Type B pancreatic cell (in vitro differentiated cells): ENCODE data around the gene PKNOX2. TPM values are rescaled to one million over a fixed set of nuclear protein-coding genes. Genes with fewer than 3 reads are reported as not detected.

Experiments used
- DNase-seq: peaks from one replicate; pipeline ENCODE4 v3.0.0; 2021; ENCODE audit warnings: mixed read lengths; ENCODE audit not compliant: unreplicated experiment; ENCODE audit errors: extremely low spot score
- H3K27ac Mint-ChIP-seq: 2 replicates; pipeline ENCODE4 v1.8.0; 2021; ENCODE audit warnings: mild to moderate bottlenecking, mixed read lengths
- H3K27me3 Mint-ChIP-seq: 2 replicates; pipeline ENCODE4 v1.8.0; 2021; ENCODE audit warnings: mixed read lengths
- H3K36me3 Mint-ChIP-seq: 2 replicates; pipeline ENCODE4 v1.8.0; 2021; ENCODE audit warnings: mixed read lengths
- H3K4me1 Mint-ChIP-seq: one replicate; pipeline ENCODE4 v1.8.0; 2021; ENCODE audit warnings: mixed read lengths; ENCODE audit not compliant: unreplicated experiment
- H3K4me3 Mint-ChIP-seq: 2 replicates; pipeline ENCODE4 v1.8.0; 2021; ENCODE audit warnings: mild to moderate bottlenecking, mixed read lengths
- H3K9me3 Mint-ChIP-seq: 2 replicates; pipeline ENCODE4 v1.8.0; 2021; ENCODE audit warnings: mixed read lengths
- total RNA-seq: library from RNA; stranded (reverse); gene quantifications from 2 replicates; pipeline ENCODE4 v1.2.1, GENCODE V29; 2021; ENCODE audit warnings: low replicate concordance
- TF ChIP-seq, protein P1 (sequence below): fragments of 200-600 bp; sonication (generic); conservative IDR thresholded peaks from 2 replicates; pipeline ENCODE4 v1.5.0; 2021; ENCODE audit warnings: antibody characterized with exemption, mild to moderate bottlenecking

PKNOX2 gene
- total RNA-seq, 1 donor from 2014 or later, result 15.3 TPM

DNA sequence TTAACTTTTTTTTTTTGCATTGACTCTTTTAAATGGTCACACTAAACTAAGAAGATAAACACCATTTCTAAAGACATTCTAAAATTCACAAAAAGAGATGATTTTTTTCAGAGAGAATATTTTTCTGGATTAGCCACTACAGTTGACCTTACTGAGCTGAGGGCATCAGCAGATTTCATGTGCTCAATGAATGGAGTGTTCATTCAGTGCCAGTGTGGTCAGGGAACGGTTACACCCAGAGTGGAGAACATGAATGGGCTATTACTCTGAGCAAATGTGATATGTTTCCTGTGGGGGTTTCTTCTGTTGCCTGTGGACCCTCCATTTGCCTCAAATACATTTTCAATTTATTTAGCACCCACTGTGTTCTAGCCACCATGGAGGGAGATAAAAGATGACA, 19.1 kb downstream of the PKNOX2 start:
- Mint-ChIP-seq H3K9me3 (peaks cover 9% of the 10 kb centered on the region), H3K36me3 (peaks cover 12% of the 10 kb centered on the region), H3K27ac (no peak overlapping the region)

DNA sequence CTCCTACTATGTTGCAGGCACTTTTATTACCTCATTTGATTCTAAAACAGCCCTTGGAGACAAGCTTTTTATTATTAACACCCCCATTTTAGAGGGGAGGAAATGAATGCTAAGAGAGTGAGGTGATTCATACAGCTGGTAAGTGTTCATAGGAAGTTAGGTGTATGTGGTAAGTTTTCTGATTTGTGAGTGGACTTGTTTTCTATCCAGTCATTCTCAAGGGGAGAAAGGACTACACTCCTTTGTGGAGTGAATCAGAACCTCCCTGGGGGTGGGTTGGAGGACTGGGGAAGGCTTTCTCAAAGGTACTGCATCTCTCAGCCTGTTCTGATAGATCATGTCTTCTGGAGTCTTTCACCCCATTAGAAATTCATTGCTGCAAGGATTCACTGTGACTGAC, 23.5 kb downstream of the PKNOX2 start:
- Mint-ChIP-seq H3K4me1 (peaks cover 13% of the 10 kb centered on the region), H3K27me3 (peaks cover 30% of the 10 kb centered on the region), H3K36me3 (peaks cover 8% of the 10 kb centered on the region), H3K9me3 (peaks cover 5% of the 10 kb centered on the region), H3K27ac (no peak overlapping the region), H3K4me3 (no peak overlapping the region)
- DNase-seq, result no peak
- TF ChIP-seq, protein P1, sequence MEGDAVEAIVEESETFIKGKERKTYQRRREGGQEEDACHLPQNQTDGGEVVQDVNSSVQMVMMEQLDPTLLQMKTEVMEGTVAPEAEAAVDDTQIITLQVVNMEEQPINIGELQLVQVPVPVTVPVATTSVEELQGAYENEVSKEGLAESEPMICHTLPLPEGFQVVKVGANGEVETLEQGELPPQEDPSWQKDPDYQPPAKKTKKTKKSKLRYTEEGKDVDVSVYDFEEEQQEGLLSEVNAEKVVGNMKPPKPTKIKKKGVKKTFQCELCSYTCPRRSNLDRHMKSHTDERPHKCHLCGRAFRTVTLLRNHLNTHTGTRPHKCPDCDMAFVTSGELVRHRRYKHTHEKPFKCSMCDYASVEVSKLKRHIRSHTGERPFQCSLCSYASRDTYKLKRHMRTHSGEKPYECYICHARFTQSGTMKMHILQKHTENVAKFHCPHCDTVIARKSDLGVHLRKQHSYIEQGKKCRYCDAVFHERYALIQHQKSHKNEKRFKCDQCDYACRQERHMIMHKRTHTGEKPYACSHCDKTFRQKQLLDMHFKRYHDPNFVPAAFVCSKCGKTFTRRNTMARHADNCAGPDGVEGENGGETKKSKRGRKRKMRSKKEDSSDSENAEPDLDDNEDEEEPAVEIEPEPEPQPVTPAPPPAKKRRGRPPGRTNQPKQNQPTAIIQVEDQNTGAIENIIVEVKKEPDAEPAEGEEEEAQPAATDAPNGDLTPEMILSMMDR, result no peak

More for the DNA sequence above, 19.1 kb downstream of the PKNOX2 start:
- TF ChIP-seq, protein P1, result no peak
- Mint-ChIP-seq H3K4me3 (no peak overlapping the region), H3K27me3 (peaks cover 25% of the 10 kb centered on the region), H3K4me1 (peaks cover 22% of the 10 kb centered on the region)
- DNase-seq, result no peak

DNA sequence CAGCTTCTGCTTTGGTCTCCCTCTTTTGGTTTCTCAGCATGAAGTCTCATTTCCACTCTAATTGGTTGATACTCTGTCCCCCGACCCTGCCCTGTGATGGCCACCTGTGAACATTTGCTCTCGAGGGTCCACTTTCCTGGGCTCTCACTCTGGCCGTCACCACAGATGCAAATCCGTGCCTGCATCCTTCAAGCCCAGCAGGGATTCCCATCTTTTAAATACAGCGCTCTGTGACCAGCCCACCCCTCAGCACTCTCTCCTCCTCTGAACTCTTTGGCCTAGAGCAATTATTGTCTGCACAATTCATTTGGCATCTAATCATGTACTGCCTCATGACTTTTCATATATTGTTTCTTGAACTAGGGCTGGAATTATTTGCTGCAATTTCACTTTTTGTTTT, 26.0 kb downstream of the PKNOX2 start:
- TF ChIP-seq, protein P1, result no peak
- Mint-ChIP-seq H3K27me3 (peaks cover 39% of the 10 kb centered on the region), H3K4me1 (peaks cover 15% of the 10 kb centered on the region), H3K9me3 (peaks cover 5% of the 10 kb centered on the region), H3K36me3 (peaks cover 15% of the 10 kb centered on the region), H3K4me3 (no peak overlapping the region), H3K27ac (no peak overlapping the region)
- no peak for DNase-seq

DNA sequence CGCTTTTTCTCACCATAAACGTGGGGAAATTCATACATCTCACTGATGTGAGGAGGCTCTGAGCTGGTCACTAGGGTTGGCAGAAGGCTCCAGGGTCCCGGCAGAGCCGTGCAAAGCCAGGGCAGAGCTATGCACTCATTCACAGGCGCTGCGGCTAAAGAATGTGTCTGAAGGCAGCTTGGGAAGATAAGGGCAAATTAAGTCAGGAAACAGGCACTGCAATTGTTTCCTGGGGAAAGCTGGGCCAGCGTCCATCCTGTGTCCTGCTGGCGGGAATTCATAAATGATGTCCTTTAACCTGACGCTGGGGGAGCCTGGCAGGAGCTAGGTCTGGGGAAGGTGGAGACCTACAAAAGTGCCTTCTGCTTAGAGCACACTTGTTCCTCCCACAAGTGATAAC, 27.6 kb downstream of the PKNOX2 start:
- H3K27ac Mint-ChIP-seq, result peak overlapping the region; percentile 1
- H3K4me1 Mint-ChIP-seq, result peaks cover 15% of the 10 kb centered on the region
- H3K4me3 Mint-ChIP-seq, result peak overlapping the region; percentile 8
- DNase-seq, result no peak
- H3K9me3 Mint-ChIP-seq, result no peaks in the 10 kb centered on the region
- H3K27me3 Mint-ChIP-seq, result peaks cover 39% of the 10 kb centered on the region
- peaks cover 7% of the 10 kb centered on the region for H3K36me3 Mint-ChIP-seq
- TF ChIP-seq, protein P1, result peak; percentile 21

DNA sequence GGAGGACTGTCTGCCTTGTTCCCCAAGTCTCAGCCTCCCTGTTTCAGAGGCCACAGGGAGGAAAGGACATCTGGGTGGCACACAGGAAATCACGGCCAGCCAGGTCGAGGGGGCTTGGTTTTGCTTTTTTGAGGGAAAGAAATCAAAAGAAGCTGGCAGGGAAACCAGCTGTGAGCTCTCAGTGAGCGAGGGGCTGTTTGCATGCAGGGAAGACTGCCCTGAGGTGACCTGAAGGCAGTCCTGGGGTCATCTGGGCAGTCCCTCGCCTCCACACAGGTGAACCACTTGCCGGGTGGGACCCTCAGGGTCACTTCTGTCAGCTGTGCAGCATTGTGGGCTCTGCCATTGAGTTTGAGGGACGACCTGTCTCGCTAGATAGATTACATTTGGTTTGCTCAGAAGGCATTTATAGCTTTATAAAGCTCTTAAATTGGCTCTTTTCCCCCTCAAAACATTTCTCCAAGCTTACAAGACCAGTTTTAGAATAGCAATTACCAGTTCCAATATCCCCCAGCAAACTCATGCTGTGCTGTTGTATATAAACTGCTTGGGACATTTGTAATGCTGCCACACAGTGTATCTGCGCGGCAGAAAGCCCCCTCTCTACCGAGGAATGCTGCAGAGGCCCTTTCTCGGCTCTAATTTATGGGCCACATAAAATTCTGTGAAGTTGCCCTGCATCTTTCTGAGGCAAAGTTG, 28.3 kb downstream of the PKNOX2 start:
- H3K4me1 Mint-ChIP-seq, result peaks cover 15% of the 10 kb centered on the region
- H3K4me3 Mint-ChIP-seq, result no peak overlapping the region
- H3K9me3 Mint-ChIP-seq, result no peaks in the 10 kb centered on the region
- H3K27ac Mint-ChIP-seq, result no peak overlapping the region
- no peak for DNase-seq
- peaks cover 41% of the 10 kb centered on the region for H3K27me3 Mint-ChIP-seq
- peaks cover 7% of the 10 kb centered on the region for H3K36me3 Mint-ChIP-seq
- TF ChIP-seq, protein P1, result no peak
